ENCODE results near the gene MITF.

DNA sequence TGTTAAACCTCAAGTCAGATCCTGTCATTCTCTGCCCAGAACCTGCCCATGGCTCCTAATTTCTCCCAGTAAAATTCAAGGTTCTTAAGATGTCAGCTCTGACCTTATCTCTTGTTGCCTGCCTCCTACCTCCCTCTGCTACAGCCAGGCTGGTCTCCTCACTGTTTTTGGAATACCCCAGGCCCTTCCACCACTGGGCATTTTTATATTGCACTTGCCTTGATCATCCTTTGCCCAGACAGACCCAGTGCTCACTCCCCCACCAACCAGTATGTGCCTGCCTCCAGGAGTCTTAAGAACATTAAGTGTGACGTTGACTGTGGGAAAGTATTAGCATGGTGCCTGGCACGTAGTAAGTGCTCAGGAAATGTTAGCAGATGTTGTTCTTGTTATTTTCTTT lies 3.1 kb downstream of the MITF start:
- TF ChIP-seq, protein P1, sequence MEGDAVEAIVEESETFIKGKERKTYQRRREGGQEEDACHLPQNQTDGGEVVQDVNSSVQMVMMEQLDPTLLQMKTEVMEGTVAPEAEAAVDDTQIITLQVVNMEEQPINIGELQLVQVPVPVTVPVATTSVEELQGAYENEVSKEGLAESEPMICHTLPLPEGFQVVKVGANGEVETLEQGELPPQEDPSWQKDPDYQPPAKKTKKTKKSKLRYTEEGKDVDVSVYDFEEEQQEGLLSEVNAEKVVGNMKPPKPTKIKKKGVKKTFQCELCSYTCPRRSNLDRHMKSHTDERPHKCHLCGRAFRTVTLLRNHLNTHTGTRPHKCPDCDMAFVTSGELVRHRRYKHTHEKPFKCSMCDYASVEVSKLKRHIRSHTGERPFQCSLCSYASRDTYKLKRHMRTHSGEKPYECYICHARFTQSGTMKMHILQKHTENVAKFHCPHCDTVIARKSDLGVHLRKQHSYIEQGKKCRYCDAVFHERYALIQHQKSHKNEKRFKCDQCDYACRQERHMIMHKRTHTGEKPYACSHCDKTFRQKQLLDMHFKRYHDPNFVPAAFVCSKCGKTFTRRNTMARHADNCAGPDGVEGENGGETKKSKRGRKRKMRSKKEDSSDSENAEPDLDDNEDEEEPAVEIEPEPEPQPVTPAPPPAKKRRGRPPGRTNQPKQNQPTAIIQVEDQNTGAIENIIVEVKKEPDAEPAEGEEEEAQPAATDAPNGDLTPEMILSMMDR (IDR thresholded peaks at IDR 0.05), result no peak
- no peak for TF ChIP-seq EZH2 (IDR thresholded peaks at IDR 0.05; ENCODE audit: borderline replicate concordance, insufficient read depth, low read depth, low read length, poor library complexity, severe bottlenecking)
